ENCODE results near the gene SLC39A13. TPM values are rescaled to one million over a fixed set of nuclear protein-coding genes. Genes with fewer than 3 reads are reported as not detected.

Gene SLC39A13
- total RNA-seq, 1 experiment from 2014 or later, result 29.2 TPM

- Histone ChIP-seq H3K9ac (ENCODE audit: extremely low read depth, insufficient read length, low read length) (no peak overlapping the region), H4K5ac (ENCODE audit: insufficient read length, low read depth, low read length) (no peak overlapping the region), H3K4ac (ENCODE audit: low read depth, low read length) (no peak overlapping the region), H2BK20ac (ENCODE audit: low read depth, low read length, poor library complexity, severe bottlenecking) (no peak overlapping the region), H3K79me1 (ENCODE audit: insufficient read depth, low read depth, low read length, poor library complexity, severe bottlenecking) (no peaks in the 10 kb centered on the region), H3K27me3 (ENCODE audit: insufficient read depth, low read length) (no peaks in the 10 kb centered on the region), H2AFZ (ENCODE audit: low read length) (no peak overlapping the region), H3K79me2 (ENCODE audit: insufficient read depth, low read length) (no peaks in the 10 kb centered on the region), H3T11ph (ENCODE audit: low read length) (no peak overlapping the region), H3K9me3 (ENCODE audit: control insufficient read depth, low read depth, low read length) (no peaks in the 10 kb centered on the region), H3K18ac (ENCODE audit: insufficient read length, low read depth, low read length) (no peak overlapping the region), H4K8ac (replicated peaks; ENCODE audit: insufficient read length, low read depth, low read length) (no peak overlapping the region), H2BK120ac (ENCODE audit: low read depth, low read length, poor library complexity, severe bottlenecking) (no peak overlapping the region), H2BK5ac (ENCODE audit: insufficient read length, low read length) (no peak overlapping the region), H3K4me1 (ENCODE audit: insufficient read depth, low read length) (no peaks in the 10 kb centered on the region), H3K56ac (ENCODE audit: insufficient read length, low read depth, low read length) (no peak overlapping the region), H4K91ac (ENCODE audit: insufficient read length, low read depth, low read length) (no peak overlapping the region), H3K23ac (ENCODE audit: insufficient read length, low read depth, low read length) (no peak overlapping the region), H2AK5ac (ENCODE audit: insufficient read length, low read length) (no peak overlapping the region), H3K23me2 (ENCODE audit: insufficient read length, low read depth, low read length, poor library complexity, severe bottlenecking) (no peaks in the 10 kb centered on the region), H3K27ac (ENCODE audit: insufficient read length, low read depth, low read length) (no peak overlapping the region), H2BK15ac (ENCODE audit: low read depth, low read length) (no peak overlapping the region), H3K14ac (ENCODE audit: insufficient read depth, low read length) (no peak overlapping the region), H2BK12ac (ENCODE audit: insufficient read length, low read depth, low read length) (no peak overlapping the region), H4K20me1 (ENCODE audit: control insufficient read depth, insufficient read depth, insufficient read length) (peaks cover 2% of the 10 kb centered on the region), H3K4me2 (ENCODE audit: insufficient read depth, insufficient read length, low read length) (no peak overlapping the region)
- Mint-ChIP-seq H3K9me3 (no peaks in the 10 kb centered on the region), H3K27me3 (ENCODE audit: low read depth) (no peaks in the 10 kb centered on the region), H3K27ac (peak overlapping the region; percentile 12 to 63 (median 24); a peak in 3 of 7 replicates), H3K4me3 (no peak overlapping the region), H3K36me3 (ENCODE audit: insufficient read depth in 1 of 3, low read depth in 3 of 3) (no peaks in the 10 kb centered on the region), H3K4me1 (peaks cover 6% of the 10 kb centered on the region in 2 experiments)
- no CpG with 5 or more reads among the region's 7 CpGs for WGBS (ENCODE audit: extremely low coverage, insufficient read length, low lambda C conversion rate)
- DNase-seq, result no peak
- no peak for TF ChIP-seq CTCF (conservative IDR thresholded peaks at IDR 0.05)
Measured at GRCh38 chr11:47359162-47359561, 49.2 kb upstream of the SLC39A13 start.
